ENCODE data around the gene NDUFA5.
"Not testable (repeated sequence)": the region's sequence is repeated elsewhere in the genome, so short reads cannot be mapped to it uniquely, and the experiment has no call there.

Gene NDUFA5

GRCh38 chr7:123527712-123528225 is 29.8 kb downstream of the NDUFA5 start:
- not testable (repeated sequence) for DNase-seq; H3K27ac ChIP-seq (ENCODE audit: insufficient read depth, low read length, poor library complexity, severe bottlenecking); H3K27me3 ChIP-seq (replicated peaks; ENCODE audit: control insufficient read depth, insufficient read depth, low read length, poor library complexity, severe bottlenecking)

GRCh38 chr7:123526533-123526932 is 31.1 kb downstream of the NDUFA5 start:
- not testable (repeated sequence) for H3K27ac ChIP-seq (ENCODE audit: insufficient read depth, low read length, poor library complexity, severe bottlenecking); DNase-seq; H3K4me1 ChIP-seq (ENCODE audit: control insufficient read depth, insufficient read depth, low read length, poor library complexity, severe bottlenecking); H3K36me3 ChIP-seq (ENCODE audit: control insufficient read depth, insufficient read depth, low read length); H3K4me3 ChIP-seq (ENCODE audit: insufficient read depth, low read depth, low read length, poor library complexity, severe bottlenecking); H3K9me3 ChIP-seq (ENCODE audit: control insufficient read depth, low read length); H3K27me3 ChIP-seq (replicated peaks; ENCODE audit: control insufficient read depth, insufficient read depth, low read length, poor library complexity, severe bottlenecking)

More at GRCh38 chr7:123527712-123528225, 29.8 kb downstream of the NDUFA5 start:
- not testable (repeated sequence) for H3K36me3 ChIP-seq (ENCODE audit: control insufficient read depth, insufficient read depth, low read length); H3K4me1 ChIP-seq (ENCODE audit: control insufficient read depth, insufficient read depth, low read length, poor library complexity, severe bottlenecking); H3K4me3 ChIP-seq (ENCODE audit: insufficient read depth, low read depth, low read length, poor library complexity, severe bottlenecking); H3K9me3 ChIP-seq (ENCODE audit: control insufficient read depth, low read length)

- DNase-seq, result no peak
- no peaks in the 10 kb centered on the region for H3K27me3 ChIP-seq (replicated peaks; ENCODE audit: control insufficient read depth, insufficient read depth, low read length, poor library complexity, severe bottlenecking)
- H3K27ac ChIP-seq (ENCODE audit: insufficient read depth, low read length, poor library complexity, severe bottlenecking), result no peak overlapping the region
- no peaks in the 10 kb centered on the region for H3K36me3 ChIP-seq (ENCODE audit: control insufficient read depth, insufficient read depth, low read length)
- no peak overlapping the region for H3K4me3 ChIP-seq (ENCODE audit: insufficient read depth, low read depth, low read length, poor library complexity, severe bottlenecking)
- H3K4me1 ChIP-seq (ENCODE audit: control insufficient read depth, insufficient read depth, low read length, poor library complexity, severe bottlenecking), result no peaks in the 10 kb centered on the region
- H3K9me3 ChIP-seq (ENCODE audit: control insufficient read depth, low read length), result no peaks in the 10 kb centered on the region
Measured at GRCh38 chr7:123522066-123522465, 35.6 kb downstream of the NDUFA5 start.

- Histone ChIP-seq H3K36me3 (ENCODE audit: control insufficient read depth, insufficient read depth, low read length) (no peaks in the 10 kb centered on the region), H3K4me1 (ENCODE audit: control insufficient read depth, insufficient read depth, low read length, poor library complexity, severe bottlenecking) (no peaks in the 10 kb centered on the region), H3K9me3 (ENCODE audit: control insufficient read depth, low read length) (no peaks in the 10 kb centered on the region), H3K27me3 (replicated peaks; ENCODE audit: control insufficient read depth, insufficient read depth, low read length, poor library complexity, severe bottlenecking) (no peaks in the 10 kb centered on the region), H3K4me3 (ENCODE audit: insufficient read depth, low read depth, low read length, poor library complexity, severe bottlenecking) (no peak overlapping the region), H3K27ac (ENCODE audit: insufficient read depth, low read length, poor library complexity, severe bottlenecking) (no peak overlapping the region)
- no peak for DNase-seq
Measured at GRCh38 chr7:123505221-123505620, 52.4 kb downstream of the NDUFA5 start.

- no peaks in the 10 kb centered on the region for H3K27me3 ChIP-seq (replicated peaks; ENCODE audit: control insufficient read depth, insufficient read depth, low read length, poor library complexity, severe bottlenecking)
- no peaks in the 10 kb centered on the region for H3K9me3 ChIP-seq (ENCODE audit: control insufficient read depth, low read length)
- H3K4me1 ChIP-seq (ENCODE audit: control insufficient read depth, insufficient read depth, low read length, poor library complexity, severe bottlenecking), result no peaks in the 10 kb centered on the region
- no peak overlapping the region for H3K27ac ChIP-seq (ENCODE audit: insufficient read depth, low read length, poor library complexity, severe bottlenecking)
- no peaks in the 10 kb centered on the region for H3K36me3 ChIP-seq (ENCODE audit: control insufficient read depth, insufficient read depth, low read length)
- no peak for DNase-seq
- no peak overlapping the region for H3K4me3 ChIP-seq (ENCODE audit: insufficient read depth, low read depth, low read length, poor library complexity, severe bottlenecking)
Measured at GRCh38 chr7:123502201-123502600, 55.4 kb downstream of the NDUFA5 start.

GRCh38 chr7:123500878-123501489 is 56.6 kb downstream of the NDUFA5 start:
- no peak for DNase-seq
- Histone ChIP-seq H3K4me1 (ENCODE audit: control insufficient read depth, insufficient read depth, low read length, poor library complexity, severe bottlenecking) (no peaks in the 10 kb centered on the region), H3K36me3 (ENCODE audit: control insufficient read depth, insufficient read depth, low read length) (no peaks in the 10 kb centered on the region), H3K27ac (ENCODE audit: insufficient read depth, low read length, poor library complexity, severe bottlenecking) (no peak overlapping the region), H3K27me3 (replicated peaks; ENCODE audit: control insufficient read depth, insufficient read depth, low read length, poor library complexity, severe bottlenecking) (peaks cover 2% of the 10 kb centered on the region), H3K9me3 (ENCODE audit: control insufficient read depth, low read length) (no peaks in the 10 kb centered on the region), H3K4me3 (ENCODE audit: insufficient read depth, low read depth, low read length, poor library complexity, severe bottlenecking) (no peak overlapping the region)

GRCh38 chr7:123499211-123499970 is 58.2 kb downstream of the NDUFA5 start:
- Histone ChIP-seq H3K4me1 (ENCODE audit: control insufficient read depth, insufficient read depth, low read length, poor library complexity, severe bottlenecking) (no peaks in the 10 kb centered on the region), H3K4me3 (ENCODE audit: insufficient read depth, low read depth, low read length, poor library complexity, severe bottlenecking) (no peak overlapping the region), H3K36me3 (ENCODE audit: control insufficient read depth, insufficient read depth, low read length) (no peaks in the 10 kb centered on the region), H3K27me3 (replicated peaks; ENCODE audit: control insufficient read depth, insufficient read depth, low read length, poor library complexity, severe bottlenecking) (peaks cover 8% of the 10 kb centered on the region), H3K9me3 (ENCODE audit: control insufficient read depth, low read length) (no peaks in the 10 kb centered on the region), H3K27ac (ENCODE audit: insufficient read depth, low read length, poor library complexity, severe bottlenecking) (no peak overlapping the region)
- no peak for DNase-seq

GRCh38 chr7:123498601-123499000 is 59.0 kb downstream of the NDUFA5 start:
- no peaks in the 10 kb centered on the region for H3K36me3 ChIP-seq (ENCODE audit: control insufficient read depth, insufficient read depth, low read length)

GRCh38 chr7:123498031-123498430 is 59.6 kb downstream of the NDUFA5 start:
- DNase-seq, result no peak
- peaks cover 8% of the 10 kb centered on the region for H3K27me3 ChIP-seq (replicated peaks; ENCODE audit: control insufficient read depth, insufficient read depth, low read length, poor library complexity, severe bottlenecking)
- no peaks in the 10 kb centered on the region for H3K4me1 ChIP-seq (ENCODE audit: control insufficient read depth, insufficient read depth, low read length, poor library complexity, severe bottlenecking)
- no peaks in the 10 kb centered on the region for H3K36me3 ChIP-seq (ENCODE audit: control insufficient read depth, insufficient read depth, low read length)
- no peak overlapping the region for H3K4me3 ChIP-seq (ENCODE audit: insufficient read depth, low read depth, low read length, poor library complexity, severe bottlenecking)
- H3K27ac ChIP-seq (ENCODE audit: insufficient read depth, low read length, poor library complexity, severe bottlenecking), result no peak overlapping the region
- H3K9me3 ChIP-seq (ENCODE audit: control insufficient read depth, low read length), result no peaks in the 10 kb centered on the region

More at GRCh38 chr7:123498601-123499000, 59.0 kb downstream of the NDUFA5 start:
- DNase-seq, result no peak
- H3K27me3 ChIP-seq (replicated peaks; ENCODE audit: control insufficient read depth, insufficient read depth, low read length, poor library complexity, severe bottlenecking), result peaks cover 8% of the 10 kb centered on the region
- no peak overlapping the region for H3K4me3 ChIP-seq (ENCODE audit: insufficient read depth, low read depth, low read length, poor library complexity, severe bottlenecking)
- H3K9me3 ChIP-seq (ENCODE audit: control insufficient read depth, low read length), result no peaks in the 10 kb centered on the region
- H3K27ac ChIP-seq (ENCODE audit: insufficient read depth, low read length, poor library complexity, severe bottlenecking), result no peak overlapping the region
- H3K4me1 ChIP-seq (ENCODE audit: control insufficient read depth, insufficient read depth, low read length, poor library complexity, severe bottlenecking), result no peaks in the 10 kb centered on the region

GRCh38 chr7:123494193-123494796 is 63.3 kb downstream of the NDUFA5 start:
- H3K4me1 ChIP-seq (ENCODE audit: control insufficient read depth, insufficient read depth, low read length, poor library complexity, severe bottlenecking), result no peaks in the 10 kb centered on the region
- DNase-seq, result peak in 1 of 3 donors; percentile 3
- H3K4me3 ChIP-seq (ENCODE audit: insufficient read depth, low read depth, low read length, poor library complexity, severe bottlenecking), result no peak overlapping the region
- H3K27ac ChIP-seq (ENCODE audit: insufficient read depth, low read length, poor library complexity, severe bottlenecking), result no peak overlapping the region
- H3K36me3 ChIP-seq (ENCODE audit: control insufficient read depth, insufficient read depth, low read length), result no peaks in the 10 kb centered on the region
- H3K9me3 ChIP-seq (ENCODE audit: control insufficient read depth, low read length), result no peaks in the 10 kb centered on the region
- H3K27me3 ChIP-seq (replicated peaks; ENCODE audit: control insufficient read depth, insufficient read depth, low read length, poor library complexity, severe bottlenecking), result peaks cover 8% of the 10 kb centered on the region

Data from effector memory CD4-positive, alpha-beta T cell (primary cell).